ENCODE results near the gene RBP4.

RBP4 gene

GRCh38 chr10:93601146-93601773 is at the start of gene RBP4:
Gene RBP4, minus strand, starts transcription at chr10:93601235. Its CDS starts 207 bp downstream, at chr10:93601028.
- no peak within 1 kb of the TSS for H3K27ac Mint-ChIP-seq
- H3K4me1 Mint-ChIP-seq = no peaks in the 10 kb centered on the region
- no peak within 1 kb of the TSS for H3K4me3 Mint-ChIP-seq
- ATAC-seq = peak; percentile 45
- DNase-seq = no peak
- peaks cover 0 to 1% of the 10 kb centered on the region in 2 donors for H3K9me3 Mint-ChIP-seq
- H3K27me3 Mint-ChIP-seq = peaks cover 55% of the 10 kb centered on the region

GRCh38 chr10:93639791-93640190 is 38.8 kb upstream of the RBP4 start:
- no peak for DNase-seq
- no peaks in the 10 kb centered on the region for H3K9me3 Mint-ChIP-seq
- H3K27me3 Mint-ChIP-seq = peaks cover 23% of the 10 kb centered on the region
- no peak overlapping the region for H3K4me3 Mint-ChIP-seq
- no peaks in the 10 kb centered on the region for H3K4me1 Mint-ChIP-seq
- no peak for ATAC-seq
- no peak overlapping the region for H3K27ac Mint-ChIP-seq

- H3K4me3 Mint-ChIP-seq = no peak overlapping the region
- H3K27me3 Mint-ChIP-seq = peaks cover 31% of the 10 kb centered on the region
Observed at GRCh38 chr10:93630625-93631557, 29.9 kb upstream of the RBP4 start.

GRCh38 chr10:93629647-93630305 is 28.7 kb upstream of the RBP4 start:
- no peak overlapping the region for H3K4me3 Mint-ChIP-seq
- H3K4me1 Mint-ChIP-seq = no peaks in the 10 kb centered on the region
- ATAC-seq = no peak
- no peak overlapping the region for H3K27ac Mint-ChIP-seq
- no peak for DNase-seq
- H3K9me3 Mint-ChIP-seq = no peaks in the 10 kb centered on the region
- H3K27me3 Mint-ChIP-seq = peaks cover 36% of the 10 kb centered on the region

More at GRCh38 chr10:93630625-93631557, 29.9 kb upstream of the RBP4 start:
- peak overlapping the region in 1 of 2 donors; percentile 8 for H3K27ac Mint-ChIP-seq
- H3K9me3 Mint-ChIP-seq = no peaks in the 10 kb centered on the region
- no peaks in the 10 kb centered on the region for H3K4me1 Mint-ChIP-seq
- DNase-seq = no peak
- ATAC-seq = no peak

- DNase-seq (no peak), ATAC-seq (no peak)
- no peak overlapping the region for H3K27ac Mint-ChIP-seq
- H3K4me3 Mint-ChIP-seq = no peak overlapping the region
- H3K9me3 Mint-ChIP-seq = no peaks in the 10 kb centered on the region
- H3K27me3 Mint-ChIP-seq = peaks cover 40% of the 10 kb centered on the region
- no peaks in the 10 kb centered on the region for H3K4me1 Mint-ChIP-seq
Observed at GRCh38 chr10:93628858-93629257, 27.8 kb upstream of the RBP4 start.

- Mint-ChIP-seq H3K4me3 (no peak overlapping the region), H3K9me3 (no peaks in the 10 kb centered on the region), H3K27ac (no peak overlapping the region), H3K4me1 (no peaks in the 10 kb centered on the region), H3K27me3 (peaks cover 27% of the 10 kb centered on the region)
- DNase-seq (no peak), ATAC-seq (no peak)
Observed at GRCh38 chr10:93622942-93623341, 21.9 kb upstream of the RBP4 start.

GRCh38 chr10:93620925-93621324 is 19.9 kb upstream of the RBP4 start:
- Mint-ChIP-seq H3K27me3 (peaks cover 27% of the 10 kb centered on the region), H3K9me3 (no peaks in the 10 kb centered on the region), H3K4me1 (no peaks in the 10 kb centered on the region), H3K4me3 (no peak overlapping the region), H3K27ac (no peak overlapping the region)
- no peak for DNase-seq
- ATAC-seq = no peak

GRCh38 chr10:93615576-93616235 is 14.7 kb upstream of the RBP4 start:
- Mint-ChIP-seq H3K4me3 (no peak overlapping the region), H3K27me3 (peaks cover 10% of the 10 kb centered on the region), H3K9me3 (no peaks in the 10 kb centered on the region), H3K27ac (peak overlapping the region in 1 of 2 donors; percentile 22), H3K4me1 (no peaks in the 10 kb centered on the region)
- ATAC-seq (no peak), DNase-seq (no peak)

- DNase-seq (no peak), ATAC-seq (no peak)
- H3K4me3 Mint-ChIP-seq = no peak overlapping the region
- H3K9me3 Mint-ChIP-seq = no peaks in the 10 kb centered on the region
- H3K4me1 Mint-ChIP-seq = no peaks in the 10 kb centered on the region
- no peak overlapping the region for H3K27ac Mint-ChIP-seq
- H3K27me3 Mint-ChIP-seq = peaks cover 6% of the 10 kb centered on the region
Observed at GRCh38 chr10:93614101-93614825, 13.2 kb upstream of the RBP4 start.

GRCh38 chr10:93613126-93613525 is 12.1 kb upstream of the RBP4 start:
- ATAC-seq = no peak
- H3K4me3 Mint-ChIP-seq = no peak overlapping the region

GRCh38 chr10:93612311-93612710 is 11.3 kb upstream of the RBP4 start, which contains the start of gene PDE6C:
Gene PDE6C, plus strand, starts transcription at chr10:93612537. Its CDS starts 189 bp downstream, at chr10:93612726.
- DNase-seq (no peak), ATAC-seq (no peak)
- Mint-ChIP-seq H3K9me3 (peaks cover 2 to 8% of the 10 kb centered on the region in 2 donors), H3K27me3 (peaks cover 7% of the 10 kb centered on the region), H3K4me1 (no peaks in the 10 kb centered on the region), H3K27ac (no peak within 1 kb of the TSS), H3K4me3 (no peak within 1 kb of the TSS)

More at GRCh38 chr10:93613126-93613525, 12.1 kb upstream of the RBP4 start:
- no peak overlapping the region for H3K27ac Mint-ChIP-seq
- H3K9me3 Mint-ChIP-seq = no peaks in the 10 kb centered on the region
- no peak for DNase-seq
- H3K4me1 Mint-ChIP-seq = no peaks in the 10 kb centered on the region
- H3K27me3 Mint-ChIP-seq = peaks cover 7% of the 10 kb centered on the region

- DNase-seq (no peak), ATAC-seq (no peak)
- H3K4me3 Mint-ChIP-seq = no peak overlapping the region
- H3K27me3 Mint-ChIP-seq = peaks cover 26% of the 10 kb centered on the region
- no peaks in the 10 kb centered on the region for H3K4me1 Mint-ChIP-seq
- H3K27ac Mint-ChIP-seq = no peak overlapping the region
- H3K9me3 Mint-ChIP-seq = peaks cover 6 to 20% of the 10 kb centered on the region in 2 donors
Observed at GRCh38 chr10:93608421-93608820, 7.4 kb upstream of the RBP4 start.

GRCh38 chr10:93604146-93604545 is 3.1 kb upstream of the RBP4 start:
- no peak for DNase-seq
- Mint-ChIP-seq H3K9me3 (peaks cover 6 to 20% of the 10 kb centered on the region in 2 donors), H3K27me3 (peaks cover 61% of the 10 kb centered on the region), H3K27ac (no peak overlapping the region), H3K4me3 (no peak overlapping the region), H3K4me1 (no peaks in the 10 kb centered on the region)
- no peak for ATAC-seq

GRCh38 chr10:93603023-93603422 is 2.0 kb upstream of the RBP4 start:
- no peak for ATAC-seq
- Mint-ChIP-seq H3K27ac (no peak overlapping the region), H3K27me3 (peaks cover 59% of the 10 kb centered on the region), H3K4me1 (no peaks in the 10 kb centered on the region), H3K4me3 (no peak overlapping the region), H3K9me3 (peaks cover 6 to 19% of the 10 kb centered on the region in 2 donors)
- DNase-seq = no peak

GRCh38 chr10:93601774-93602162 is 733 bp upstream of the RBP4 start:
- H3K9me3 Mint-ChIP-seq = peaks cover 0 to 6% of the 10 kb centered on the region in 2 donors
- no peaks in the 10 kb centered on the region for H3K4me1 Mint-ChIP-seq
- H3K4me3 Mint-ChIP-seq = no peak overlapping the region
- no peak for ATAC-seq
- no peak for DNase-seq
- peaks cover 59% of the 10 kb centered on the region for H3K27me3 Mint-ChIP-seq
- H3K27ac Mint-ChIP-seq = no peak overlapping the region

Measured in stimulated activated naive CD8-positive, alpha-beta T cell treated with anti-CD3 and anti-CD28 coated beads, Interleukin-15, amount 100 ng/mL, for 72 hours (primary cell).